ENCODE results near the gene PUDP. TPM values are rescaled to one million over a fixed set of nuclear protein-coding genes. Genes with fewer than 3 reads are reported as not detected.

The PUDP gene
- total RNA-seq, 1 experiment from 2014 or later, result 16.1 TPM

DNA sequence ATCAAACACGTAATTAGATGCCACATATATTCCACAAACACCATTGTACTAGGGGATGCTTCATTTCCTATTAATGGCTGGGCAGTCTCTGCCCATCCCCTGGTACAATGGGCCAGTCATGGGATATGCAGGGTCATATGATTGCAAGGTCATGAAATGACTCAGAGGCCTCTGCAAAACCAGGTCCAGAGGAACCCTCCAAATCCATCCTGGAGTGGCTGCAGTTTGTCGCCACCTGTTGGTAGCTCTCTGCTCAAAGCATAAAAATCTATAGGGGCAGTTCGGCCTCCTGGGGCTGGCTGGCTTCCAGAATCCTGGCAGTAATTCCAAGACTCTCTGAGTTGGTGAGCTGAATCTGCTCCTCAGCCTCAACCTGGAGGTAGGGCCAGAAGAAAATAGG lies 22.9 kb upstream of the PUDP start:
- no TSS peak for BruUV-seq (replicated peaks)
- no peak overlapping the region for H3K27ac Mint-ChIP-seq (ENCODE audit: low read depth, unreplicated experiment)
- POLR2A ChIA-PET, result no interaction called here
- TF ChIP-seq, protein P1, sequence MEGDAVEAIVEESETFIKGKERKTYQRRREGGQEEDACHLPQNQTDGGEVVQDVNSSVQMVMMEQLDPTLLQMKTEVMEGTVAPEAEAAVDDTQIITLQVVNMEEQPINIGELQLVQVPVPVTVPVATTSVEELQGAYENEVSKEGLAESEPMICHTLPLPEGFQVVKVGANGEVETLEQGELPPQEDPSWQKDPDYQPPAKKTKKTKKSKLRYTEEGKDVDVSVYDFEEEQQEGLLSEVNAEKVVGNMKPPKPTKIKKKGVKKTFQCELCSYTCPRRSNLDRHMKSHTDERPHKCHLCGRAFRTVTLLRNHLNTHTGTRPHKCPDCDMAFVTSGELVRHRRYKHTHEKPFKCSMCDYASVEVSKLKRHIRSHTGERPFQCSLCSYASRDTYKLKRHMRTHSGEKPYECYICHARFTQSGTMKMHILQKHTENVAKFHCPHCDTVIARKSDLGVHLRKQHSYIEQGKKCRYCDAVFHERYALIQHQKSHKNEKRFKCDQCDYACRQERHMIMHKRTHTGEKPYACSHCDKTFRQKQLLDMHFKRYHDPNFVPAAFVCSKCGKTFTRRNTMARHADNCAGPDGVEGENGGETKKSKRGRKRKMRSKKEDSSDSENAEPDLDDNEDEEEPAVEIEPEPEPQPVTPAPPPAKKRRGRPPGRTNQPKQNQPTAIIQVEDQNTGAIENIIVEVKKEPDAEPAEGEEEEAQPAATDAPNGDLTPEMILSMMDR (IDR thresholded peaks at IDR 0.05; ENCODE audit: unreplicated experiment), result peak; percentile 33
- intact Hi-C loops (cut with micrococcal nuclease), result no loop called here
- CTCF ChIA-PET, result interaction anchor here (0.6 to 1.0 kb wide), 3 partner anchors 10 to 40 kb away, joined by 3 read pairs; no protein-coding TSS in a partner anchor
- no peaks in the 10 kb centered on the region for H3K27me3 Mint-ChIP-seq (ENCODE audit: insufficient read depth, unreplicated experiment)
- peaks cover 5% of the 10 kb centered on the region for H3K36me3 Mint-ChIP-seq (ENCODE audit: insufficient read depth, unreplicated experiment)
- peak; percentile 59 for DNase-seq (ENCODE audit: unreplicated experiment)
- peaks cover 7% of the 10 kb centered on the region for H3K9me3 Mint-ChIP-seq (ENCODE audit: unreplicated experiment)
- no peaks in the 10 kb centered on the region for H3K4me1 Mint-ChIP-seq (ENCODE audit: insufficient read depth, unreplicated experiment)
- no peak overlapping the region for H3K4me3 Mint-ChIP-seq (ENCODE audit: unreplicated experiment)

DNA sequence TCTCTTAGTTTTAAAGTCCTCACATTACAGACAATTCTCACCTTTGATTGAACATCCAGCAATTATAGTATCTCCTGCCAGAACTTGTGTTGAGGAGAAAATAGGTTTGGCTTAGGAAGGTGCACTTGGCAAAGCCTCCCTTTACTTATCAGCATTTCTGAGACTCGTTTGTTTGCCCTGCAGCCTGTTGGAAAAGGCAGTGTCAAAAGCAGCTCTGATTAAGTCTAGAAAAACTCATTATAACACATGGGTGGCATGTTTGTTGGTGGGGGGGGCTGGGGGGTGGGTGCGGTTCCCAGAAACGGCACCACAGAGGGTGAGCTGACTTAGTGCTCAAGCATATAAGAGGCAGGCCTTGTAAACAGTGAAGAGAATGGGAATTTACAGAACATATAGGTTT lies 21.7 kb upstream of the PUDP start:
- TF ChIP-seq, protein P1 (IDR thresholded peaks at IDR 0.05; ENCODE audit: unreplicated experiment), result no peak
- Mint-ChIP-seq H3K27me3 (ENCODE audit: insufficient read depth, unreplicated experiment) (no peaks in the 10 kb centered on the region), H3K4me1 (ENCODE audit: insufficient read depth, unreplicated experiment) (no peaks in the 10 kb centered on the region), H3K9me3 (ENCODE audit: unreplicated experiment) (peaks cover 7% of the 10 kb centered on the region), H3K36me3 (ENCODE audit: insufficient read depth, unreplicated experiment) (peaks cover 5% of the 10 kb centered on the region), H3K4me3 (ENCODE audit: unreplicated experiment) (no peak overlapping the region), H3K27ac (ENCODE audit: low read depth, unreplicated experiment) (no peak overlapping the region)
- no peak for DNase-seq (ENCODE audit: unreplicated experiment)
- ChIA-PET CTCF (no interaction called here), POLR2A (no interaction called here)
- BruUV-seq (replicated peaks), result no TSS peak
- intact Hi-C loops (cut with micrococcal nuclease), result no loop called here

DNA sequence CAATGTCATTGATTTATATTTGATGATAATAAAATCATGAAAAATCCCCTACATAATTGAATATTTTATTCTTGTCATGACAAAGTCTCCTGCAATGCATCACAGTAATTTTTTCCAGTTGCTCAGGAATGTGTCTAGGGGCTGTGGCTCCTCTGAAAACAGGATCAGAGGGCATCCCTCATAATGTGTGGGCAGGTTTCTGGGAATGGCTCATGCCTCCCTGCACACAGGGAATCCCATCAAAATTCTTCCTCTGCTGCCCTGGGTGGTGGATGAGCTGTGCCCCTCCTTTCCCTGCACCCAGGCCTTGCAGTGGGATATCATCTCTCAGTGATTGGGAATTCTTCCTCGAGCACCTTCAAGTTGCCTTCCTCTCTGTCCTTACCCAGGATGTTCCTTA lies 20.4 kb upstream of the PUDP start:
- no peak for DNase-seq (ENCODE audit: unreplicated experiment)
- POLR2A ChIA-PET, result no interaction called here
- no TSS peak for BruUV-seq (replicated peaks)
- H3K36me3 Mint-ChIP-seq (ENCODE audit: insufficient read depth, unreplicated experiment), result peaks cover 5% of the 10 kb centered on the region
- CTCF ChIA-PET, result interaction anchor here (0.6 kb wide), 1 partner anchor 109 kb away, joined by 3 read pairs; no protein-coding TSS in a partner anchor
- no peak overlapping the region for H3K4me3 Mint-ChIP-seq (ENCODE audit: unreplicated experiment)
- no peaks in the 10 kb centered on the region for H3K4me1 Mint-ChIP-seq (ENCODE audit: insufficient read depth, unreplicated experiment)
- H3K27ac Mint-ChIP-seq (ENCODE audit: low read depth, unreplicated experiment), result no peak overlapping the region
- intact Hi-C loops (cut with micrococcal nuclease), result no loop called here
- H3K9me3 Mint-ChIP-seq (ENCODE audit: unreplicated experiment), result peaks cover 6% of the 10 kb centered on the region
- no peaks in the 10 kb centered on the region for H3K27me3 Mint-ChIP-seq (ENCODE audit: insufficient read depth, unreplicated experiment)
- TF ChIP-seq, protein P1 (IDR thresholded peaks at IDR 0.05; ENCODE audit: unreplicated experiment), result no peak

- Mint-ChIP-seq H3K27ac (ENCODE audit: low read depth, unreplicated experiment) (no peak overlapping the region), H3K27me3 (ENCODE audit: insufficient read depth, unreplicated experiment) (no peaks in the 10 kb centered on the region), H3K4me1 (ENCODE audit: insufficient read depth, unreplicated experiment) (peaks cover 11% of the 10 kb centered on the region), H3K4me3 (ENCODE audit: unreplicated experiment) (no peak overlapping the region), H3K9me3 (ENCODE audit: unreplicated experiment) (no peaks in the 10 kb centered on the region), H3K36me3 (ENCODE audit: insufficient read depth, unreplicated experiment) (no peaks in the 10 kb centered on the region)
- ChIA-PET CTCF (interaction anchor here (0.7 to 1.1 kb wide), 3 partner anchors 18 to 420 kb away, joined by 3 to 4 read pairs (median 3); no protein-coding TSS in a partner anchor), POLR2A (interaction anchor here (1.2 kb wide), 1 partner anchor 17 kb away, joined by 3 read pairs; the partner anchor contains the start of gene STS)
- no TSS peak for BruUV-seq (replicated peaks)
- DNase-seq (ENCODE audit: unreplicated experiment), result no peak
- TF ChIP-seq, protein P1 (IDR thresholded peaks at IDR 0.05; ENCODE audit: unreplicated experiment), result no peak
- intact Hi-C loops (cut with micrococcal nuclease), result loop anchor here (1.0 kb wide), 1 partner anchor 422 kb away; no protein-coding TSS in a partner anchor
These were observed 16.2 kb upstream of the PUDP start for GRCh38 chrX:7164174-7164573.

Data from MCF 10A (cell line).